WI38 (cell line): ENCODE data around the gene SEC62.

Experiments
- H3K4me3 ChIP-seq: 2 replicates; pipeline ENCODE4 v1.5.1; 2011; ENCODE audit warnings: low read depth, mild to moderate bottlenecking, control low read depth, low read length
- TF ChIP-seq, protein P1 (sequence below): IDR thresholded peaks from 2 replicates; pipeline ENCODE4 v1.5.1; 2012; ENCODE audit warnings: low read depth, mild to moderate bottlenecking, control low read depth, low read length

The SEC62 gene

DNA sequence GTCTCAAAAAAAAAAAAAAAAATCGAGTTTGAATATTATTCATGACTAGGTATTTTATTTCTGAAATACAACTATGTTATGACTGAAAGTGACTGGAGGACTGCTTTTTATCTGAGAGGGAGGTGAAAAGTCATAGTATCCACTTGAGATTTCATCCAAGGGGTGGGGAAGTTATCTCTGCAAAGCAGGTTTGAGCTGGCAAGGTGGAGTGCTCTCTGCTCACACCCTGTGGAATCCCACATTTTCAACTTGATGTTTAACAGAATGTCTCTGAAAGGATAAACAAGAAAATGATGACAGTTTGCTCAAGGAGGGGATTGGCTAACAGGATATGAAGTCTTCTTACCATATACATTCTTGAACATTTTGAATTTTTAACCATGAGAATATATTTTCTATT, 27.3 kb upstream of the SEC62 start:
- no peak overlapping the region for H3K4me3 ChIP-seq
- TF ChIP-seq, protein P1, sequence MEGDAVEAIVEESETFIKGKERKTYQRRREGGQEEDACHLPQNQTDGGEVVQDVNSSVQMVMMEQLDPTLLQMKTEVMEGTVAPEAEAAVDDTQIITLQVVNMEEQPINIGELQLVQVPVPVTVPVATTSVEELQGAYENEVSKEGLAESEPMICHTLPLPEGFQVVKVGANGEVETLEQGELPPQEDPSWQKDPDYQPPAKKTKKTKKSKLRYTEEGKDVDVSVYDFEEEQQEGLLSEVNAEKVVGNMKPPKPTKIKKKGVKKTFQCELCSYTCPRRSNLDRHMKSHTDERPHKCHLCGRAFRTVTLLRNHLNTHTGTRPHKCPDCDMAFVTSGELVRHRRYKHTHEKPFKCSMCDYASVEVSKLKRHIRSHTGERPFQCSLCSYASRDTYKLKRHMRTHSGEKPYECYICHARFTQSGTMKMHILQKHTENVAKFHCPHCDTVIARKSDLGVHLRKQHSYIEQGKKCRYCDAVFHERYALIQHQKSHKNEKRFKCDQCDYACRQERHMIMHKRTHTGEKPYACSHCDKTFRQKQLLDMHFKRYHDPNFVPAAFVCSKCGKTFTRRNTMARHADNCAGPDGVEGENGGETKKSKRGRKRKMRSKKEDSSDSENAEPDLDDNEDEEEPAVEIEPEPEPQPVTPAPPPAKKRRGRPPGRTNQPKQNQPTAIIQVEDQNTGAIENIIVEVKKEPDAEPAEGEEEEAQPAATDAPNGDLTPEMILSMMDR: no peak

DNA sequence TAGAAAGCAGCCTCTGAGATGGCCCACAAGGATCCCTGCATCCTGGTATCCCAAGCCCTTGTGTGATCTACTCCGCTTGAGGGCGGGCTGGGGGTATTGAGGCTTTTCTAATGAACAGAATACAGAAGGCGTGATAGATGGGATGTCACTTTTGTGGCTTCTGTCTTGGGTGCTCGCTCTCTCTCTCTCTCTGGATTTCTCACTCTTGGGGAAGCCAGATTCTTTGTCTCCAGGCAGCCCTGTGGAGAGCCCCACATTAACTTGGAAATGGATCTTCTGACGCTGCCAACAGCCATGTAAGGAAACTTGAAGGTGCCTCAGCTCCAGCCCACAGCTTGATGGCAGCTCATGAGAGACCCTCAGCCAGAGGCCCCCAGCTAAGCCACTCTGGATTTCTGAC, 26.9 kb upstream of the SEC62 start:
- no peak overlapping the region for H3K4me3 ChIP-seq

DNA sequence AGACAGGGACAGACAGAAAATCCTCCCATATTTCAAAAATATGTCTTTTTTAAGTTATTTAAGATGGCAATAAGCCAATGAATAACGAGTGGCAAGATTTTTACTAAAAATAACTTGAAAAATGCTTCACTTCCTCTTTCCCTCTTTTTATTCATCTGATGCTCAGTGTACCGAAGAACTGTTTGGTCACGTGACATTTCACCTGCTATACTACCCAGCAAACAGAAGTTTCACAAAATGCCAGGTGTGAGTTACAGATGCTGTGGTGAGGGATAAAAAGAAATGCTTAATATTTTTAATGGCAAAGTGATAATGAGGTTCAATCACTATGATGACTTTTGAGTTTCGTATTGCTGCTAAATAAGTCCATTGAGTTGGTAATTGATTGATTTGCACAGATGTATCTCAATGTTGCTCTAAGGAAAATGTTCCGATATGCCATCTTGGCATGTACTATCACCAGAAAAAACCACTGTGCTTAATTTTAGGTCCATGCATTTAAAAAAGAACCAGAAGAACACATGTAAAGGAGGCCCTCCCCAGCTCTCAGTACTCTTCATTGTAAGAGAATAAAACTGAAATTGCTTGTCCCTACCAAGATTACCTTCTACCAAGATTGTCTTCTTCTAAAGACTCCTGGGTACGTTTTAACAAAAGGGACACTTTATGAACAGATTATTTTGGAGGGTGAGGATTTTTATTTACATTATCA, 26.0 kb upstream of the SEC62 start:
- no peak overlapping the region for H3K4me3 ChIP-seq

More for the DNA sequence above, 26.9 kb upstream of the SEC62 start:
- TF ChIP-seq, protein P1: no peak

DNA sequence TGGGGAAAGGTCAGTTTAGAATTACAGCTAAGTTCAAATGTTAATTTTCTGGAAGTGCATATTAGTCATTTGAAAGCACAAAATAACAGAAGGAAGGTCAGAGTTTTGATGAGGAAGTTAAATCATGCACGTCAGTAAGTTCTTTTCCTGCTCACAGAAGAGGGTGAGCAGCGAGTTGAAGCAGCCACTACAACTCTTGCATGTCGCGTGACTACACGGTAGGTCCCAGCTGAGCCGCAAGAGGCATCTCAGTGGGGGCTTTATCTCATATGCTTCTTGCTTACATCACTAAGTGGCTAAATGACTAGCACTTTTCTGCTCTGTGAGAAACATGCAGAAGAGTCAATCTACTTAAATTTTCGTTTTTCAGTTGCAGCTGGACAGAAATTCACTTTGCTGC, 21.3 kb upstream of the SEC62 start:
- no peak overlapping the region for H3K4me3 ChIP-seq
- TF ChIP-seq, protein P1: no peak

More for the DNA sequence above, 26.0 kb upstream of the SEC62 start:
- TF ChIP-seq, protein P1: no peak

DNA sequence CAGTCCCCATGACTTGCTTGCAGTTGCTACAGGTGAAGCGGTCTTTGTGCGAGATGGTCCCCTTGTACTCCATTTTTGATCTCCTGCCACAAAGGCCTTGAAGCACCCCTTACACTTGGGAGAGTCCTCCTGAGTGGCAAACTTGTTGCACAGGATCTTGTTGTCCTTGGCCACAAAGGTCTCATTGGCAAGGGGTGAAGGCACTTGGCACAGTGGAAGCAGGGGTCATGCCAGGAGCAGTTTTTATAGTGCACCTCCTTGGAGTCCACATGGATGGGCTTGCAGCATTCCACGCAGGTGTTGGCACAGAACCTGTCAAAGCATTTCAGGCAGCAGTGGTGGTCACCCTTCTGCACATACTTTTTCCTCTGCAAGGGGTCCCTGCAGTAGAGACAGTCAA, 20.3 kb upstream of the SEC62 start:
- TF ChIP-seq, protein P1: no peak
- no peak overlapping the region for H3K4me3 ChIP-seq

DNA sequence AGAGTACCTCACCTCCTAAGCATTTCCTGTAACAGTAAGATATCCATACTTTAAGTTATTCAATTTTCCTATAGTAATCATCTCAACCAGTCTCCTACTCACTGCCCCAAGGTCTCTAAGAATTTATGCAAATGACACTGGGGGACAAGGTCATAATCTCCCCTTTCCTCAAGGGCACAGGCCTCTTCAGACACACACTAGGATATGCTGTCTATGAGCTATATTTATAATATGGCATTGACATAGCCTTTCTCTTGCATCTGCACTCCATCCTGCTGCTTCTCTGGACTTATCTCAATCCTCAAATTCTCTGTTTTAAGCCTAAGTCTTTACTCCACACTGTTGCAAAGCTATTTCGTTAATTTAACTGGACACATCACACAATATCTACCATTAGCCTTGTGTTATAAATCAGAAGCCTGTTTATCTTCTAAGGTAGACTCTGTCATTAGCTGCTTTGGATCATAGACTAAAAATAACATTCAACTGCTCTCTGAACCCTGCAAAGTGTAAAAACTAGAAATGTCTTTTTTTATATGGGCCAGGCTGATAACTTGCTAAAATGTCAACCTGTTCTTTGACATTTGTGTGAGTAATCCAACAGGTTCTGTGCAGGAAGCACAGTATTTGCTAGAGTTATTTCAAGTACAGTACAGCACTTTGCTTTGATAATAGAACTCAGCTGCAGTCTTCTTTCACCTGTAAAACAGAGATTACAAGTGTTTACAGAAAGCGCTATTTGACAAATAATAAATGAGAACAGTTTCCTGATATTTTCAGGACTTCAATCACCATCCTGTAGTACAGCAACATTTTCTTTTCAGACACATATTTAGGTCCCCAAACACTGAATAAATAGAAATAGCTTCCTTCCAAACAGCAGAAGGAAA, 17.8 kb upstream of the SEC62 start:
- TF ChIP-seq, protein P1: no peak
- H3K4me3 ChIP-seq: no peak overlapping the region

DNA sequence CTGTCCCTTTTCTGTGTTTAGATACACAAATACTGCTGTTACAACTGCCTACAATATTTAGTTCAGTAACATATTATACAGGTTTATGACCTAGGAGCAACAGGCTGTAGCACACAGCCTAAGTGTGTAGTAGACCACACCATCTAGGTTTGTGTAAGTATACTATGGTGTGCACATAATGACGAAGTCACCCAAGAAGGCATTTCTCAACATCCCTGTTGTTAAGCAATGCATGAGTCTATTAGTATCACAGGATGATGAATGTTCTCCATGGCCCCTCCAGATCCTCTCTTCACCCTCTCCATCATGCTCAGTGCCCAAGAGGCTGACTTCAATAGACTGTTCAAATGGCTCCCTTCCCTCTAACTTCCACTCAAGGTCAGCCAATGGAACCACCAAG, 14.6 kb upstream of the SEC62 start:
- TF ChIP-seq, protein P1: no peak
- H3K4me3 ChIP-seq: no peak overlapping the region
